Neural cell (in vitro differentiated cells): ENCODE measurements around the gene SNAP25.

Experiments used
- CTCF ChIP-seq: fragments of 450-650 bp; IDR thresholded peaks from 2 replicates; pipeline ENCODE4 v1.5.1; 2014; ENCODE audit warnings: antibody characterized with exemption, mild to moderate bottlenecking, moderate library complexity; ENCODE audit not compliant: poor library complexity, severe bottlenecking
- EP300 ChIP-seq: fragments of 450-650 bp; conservative IDR thresholded peaks from 2 replicates; pipeline ENCODE4 v1.6.1; 2014; ENCODE audit warnings: antibody characterized with exemption, mild to moderate bottlenecking, moderate library complexity; ENCODE audit not compliant: poor library complexity, severe bottlenecking
- EZH2 ChIP-seq: fragments of 200-600, 300-800 bp; shearing (Covaris generic), sonication (generic); IDR thresholded peaks from 2 replicates; pipeline ENCODE4 v1.6.1; 2014; ENCODE audit warnings: antibody characterized with exemption, low read length, borderline replicate concordance, mild to moderate bottlenecking; ENCODE audit not compliant: insufficient read depth, poor library complexity, severe bottlenecking
- MXI1 ChIP-seq: fragments of 450-650 bp; conservative IDR thresholded peaks from 2 replicates; pipeline ENCODE4 v1.6.1; 2014; ENCODE audit warnings: antibody characterized with exemption, mild to moderate bottlenecking; ENCODE audit not compliant: poor library complexity, severe bottlenecking
- POLR2AphosphoS5 ChIP-seq: IDR thresholded peaks from 2 replicates; pipeline ENCODE4 v1.6.1; 2012
- RAD21 ChIP-seq: fragments of 450-650 bp; conservative IDR thresholded peaks from 2 replicates; pipeline ENCODE4 v1.6.1; 2014; ENCODE audit warnings: antibody characterized with exemption, mild to moderate bottlenecking, moderate library complexity
- REST ChIP-seq: IDR thresholded peaks from 2 replicates; pipeline ENCODE4 v1.6.1; 2012; ENCODE audit warnings: borderline replicate concordance
- SMC3 ChIP-seq: fragments of 450-650 bp; conservative IDR thresholded peaks from 2 replicates; pipeline ENCODE4 v1.6.1; 2014; ENCODE audit warnings: antibody characterized with exemption, mild to moderate bottlenecking, moderate library complexity; ENCODE audit not compliant: poor library complexity
- TAF1 ChIP-seq: IDR thresholded peaks from 2 replicates; pipeline ENCODE4 v1.6.1; 2012; ENCODE audit warnings: low read depth

DNA sequence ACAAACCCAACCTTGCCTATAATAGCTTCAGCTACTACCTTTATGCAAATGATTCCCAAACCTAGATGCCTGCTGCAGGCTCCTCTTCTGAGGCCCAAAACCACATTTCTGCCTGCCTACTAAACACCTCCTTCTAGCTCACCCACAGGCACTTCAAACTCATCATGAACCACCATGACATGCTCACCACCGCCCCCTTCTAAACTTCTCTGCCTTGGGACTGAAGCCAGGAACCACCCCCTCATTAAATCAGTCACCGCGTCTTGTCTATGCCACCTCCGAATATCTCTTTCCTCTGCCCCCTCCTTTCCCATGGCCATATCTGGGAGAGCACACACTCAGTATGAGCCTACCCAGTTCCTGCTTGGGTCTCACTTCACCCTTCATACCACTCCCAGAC is 101.2 kb downstream of the SNAP25 start:
- no peak for TF ChIP-seq CTCF
- TF ChIP-seq TAF1: no peak
- no peak for TF ChIP-seq EZH2
- TF ChIP-seq EP300: no peak
- no peak for TF ChIP-seq REST
- no peak for TF ChIP-seq SMC3
- no peak for TF ChIP-seq POLR2AphosphoS5
- no peak for TF ChIP-seq RAD21
- no peak for TF ChIP-seq MXI1
